HepG2 (cell line): ENCODE results near the gene NUPR2. TPM values are rescaled to one million over a fixed set of nuclear protein-coding genes. Genes with fewer than 3 reads are reported as not detected.

Experiments
- ATF2 ChIP-seq: sonication (generic); formaldehyde crosslinking; IDR thresholded peaks from 2 replicates; pipeline ENCODE4 v1.4.0; 2020; ENCODE audit warnings: missing genetic modification reagents
- CREB3 ChIP-seq: sonication (generic); formaldehyde crosslinking; IDR thresholded peaks from 2 replicates; pipeline ENCODE4 v1.5.0; 2020; ENCODE audit warnings: missing genetic modification reagents
- FOXA1 ChIP-seq, 2 experiments: fragments of 450-650 bp in 1 of 2; sonication (generic) in 1 of 2; formaldehyde crosslinking in 1 of 2; IDR thresholded peaks; 2 replicates each; pipeline versions ENCODE4 v1.4.0 to v1.6.1; 2016 to 2020; ENCODE audit warnings: missing genetic modification reagents in 1 of 2
- GPN1 ChIP-seq: sonication (generic); formaldehyde crosslinking; IDR thresholded peaks from 2 replicates; pipeline ENCODE4 v1.5.1; 2020; ENCODE audit warnings: missing genetic modification reagents, borderline replicate concordance
- HMGXB4 ChIP-seq, 2 experiments: sonication (generic) in 1 of 2; formaldehyde crosslinking in 1 of 2; IDR thresholded peaks; 2 replicates each; pipeline versions ENCODE4 v1.4.0 to v1.6.1; 2018 to 2020; ENCODE audit warnings: missing genetic modification reagents in 2 of 2, borderline replicate concordance in 1 of 2, low read depth in 1 of 2, mild to moderate bottlenecking in 1 of 2, missing biosample characterization in 1 of 2
- IRF1 ChIP-seq: sonication (generic); formaldehyde crosslinking; IDR thresholded peaks from 2 replicates; pipeline ENCODE4 v1.4.0; 2020; ENCODE audit warnings: low read depth, mild to moderate bottlenecking, missing genetic modification reagents
- JUND ChIP-seq: sonication (generic); formaldehyde crosslinking; IDR thresholded peaks from 2 replicates; pipeline ENCODE4 v1.8.0; 2022; ENCODE audit warnings: mild to moderate bottlenecking, missing genetic modification reagents
- KAT7 ChIP-seq: IDR thresholded peaks from 2 replicates; pipeline ENCODE4 v1.6.1; 2018; ENCODE audit warnings: borderline replicate concordance, missing compliant biosample characterization
- KDM3A ChIP-seq: IDR thresholded peaks from 2 replicates; pipeline ENCODE4 v1.6.1; 2018; ENCODE audit warnings: low read depth, missing compliant biosample characterization
- KDM6A ChIP-seq: IDR thresholded peaks from 2 replicates; pipeline ENCODE4 v1.6.1; 2016; ENCODE audit warnings: low read depth
- MYC ChIP-seq: sonication (generic); formaldehyde crosslinking; IDR thresholded peaks from 2 replicates; pipeline ENCODE4 v1.9.0; 2021; ENCODE audit warnings: missing genetic modification reagents, borderline replicate concordance
- NFE2 ChIP-seq: sonication (generic); formaldehyde crosslinking; IDR thresholded peaks from 2 replicates; pipeline ENCODE4 v1.4.0; 2020; ENCODE audit warnings: missing genetic modification reagents
- PITX1 ChIP-seq: sonication (generic); formaldehyde crosslinking; IDR thresholded peaks from 2 replicates; pipeline ENCODE4 v1.5.1; 2020; ENCODE audit warnings: mild to moderate bottlenecking, missing genetic modification reagents
- POGZ ChIP-seq: sonication (generic); formaldehyde crosslinking; IDR thresholded peaks from 2 replicates; pipeline ENCODE4 v1.4.0; 2020; ENCODE audit warnings: mild to moderate bottlenecking, missing genetic modification reagents
- POLR2A ChIP-seq, 2 experiments: IDR thresholded peaks; 2 replicates each; pipeline ENCODE4 v1.6.1; 2011; ENCODE audit warnings: low read depth in 2 of 2, low read length in 2 of 2, mild to moderate bottlenecking in 1 of 2, moderate library complexity in 1 of 2; ENCODE audit not compliant: insufficient read depth in 1 of 2
- RXRB ChIP-seq: IDR thresholded peaks from 2 replicates; pipeline ENCODE4 v1.6.1; 2016; ENCODE audit warnings: borderline replicate concordance, missing genetic modification reagents, missing compliant biosample characterization
- SIX1 ChIP-seq: sonication (generic); formaldehyde crosslinking; IDR thresholded peaks from 2 replicates; pipeline ENCODE4 v1.4.0; 2020; ENCODE audit warnings: missing genetic modification reagents, borderline replicate concordance
- SMC3 ChIP-seq: IDR thresholded peaks from 2 replicates; pipeline ENCODE4 v1.6.1; 2011; ENCODE audit warnings: low read length, improper control_type of control experiment
- THAP11 ChIP-seq: IDR thresholded peaks from 2 replicates; pipeline ENCODE4 v1.6.1; 2016; ENCODE audit warnings: missing biosample characterization, missing genetic modification reagents
- ZBTB42 ChIP-seq: sonication (generic); formaldehyde crosslinking; IDR thresholded peaks from 2 replicates; pipeline ENCODE4 v1.5.0; 2020; ENCODE audit warnings: mild to moderate bottlenecking, missing genetic modification reagents
- ZMYM3 ChIP-seq: sonication (generic); formaldehyde crosslinking; IDR thresholded peaks from 2 replicates; pipeline ENCODE4 v1.5.1; 2020; ENCODE audit warnings: mild to moderate bottlenecking, missing genetic modification reagents
- ZNF512 ChIP-seq: sonication (generic); formaldehyde crosslinking; IDR thresholded peaks from 2 replicates; pipeline ENCODE4 v1.4.0; 2020; ENCODE audit warnings: mild to moderate bottlenecking, missing genetic modification reagents
- ZNF619 ChIP-seq: sonication (generic); formaldehyde crosslinking; IDR thresholded peaks from 2 replicates; pipeline ENCODE4 v1.4.0; 2020; ENCODE audit warnings: mild to moderate bottlenecking, missing genetic modification reagents
- ZNF703 ChIP-seq: sonication (generic); formaldehyde crosslinking; IDR thresholded peaks from 2 replicates; pipeline ENCODE4 v1.5.1; 2020; ENCODE audit warnings: missing genetic modification reagents, mild to moderate bottlenecking, moderate library complexity, borderline replicate concordance
- ZNF773 ChIP-seq: sonication (generic); formaldehyde crosslinking; IDR thresholded peaks from 2 replicates; pipeline ENCODE4 v1.4.0; 2020; ENCODE audit warnings: missing genetic modification reagents, borderline replicate concordance
- ZNF879 ChIP-seq: sonication (generic); formaldehyde crosslinking; IDR thresholded peaks from 2 replicates; pipeline ENCODE4 v1.8.1; 2023; ENCODE audit warnings: missing genetic modification reagents
- polyA plus RNA-seq, 8 experiments: library from polyadenylated mRNA; depleted of rRNA in 3 of 8; stranded (reverse) in 7 of 8; unstranded in 1 of 8; fragments of >200 nt; fragmentation: Illumina TruSeq in 4 of 8; extraction: Trizol in 4 of 8; gene quantifications; 2 replicates each; pipeline versions ENCODE4 v1.2.1 to v1.2.3, GENCODE V29; 2011 to 2016; ENCODE audit warnings: low read depth in 4 of 8, missing spikeins in 1 of 8, mixed read lengths in 1 of 8; ENCODE audit not compliant: insufficient read depth in 1 of 8
- total RNA-seq, 5 experiments: library from RNA; depleted of rRNA; stranded (reverse); fragments of >200 nt; fragmentation: Illumina TruSeq; extraction: Trizol; gene quantifications; 2 replicates each; pipeline ENCODE4 v1.2.3, GENCODE V29; 2016; ENCODE audit warnings: low read depth in 1 of 5

NUPR2 gene
- total and polyA plus RNA-seq, 2 of the 13 experiments (the other 11 are each of a cell fraction or from before 2014, with no cell fraction given) = not detected

GRCh38 chr7:56074371-56074791 lies 41.8 kb downstream of the NUPR2 start (continued):
- TF ChIP-seq HMGXB4 (CRISPR knock-in tag; IDR thresholded peaks at IDR 0.05; ENCODE audit: borderline replicate concordance in 1 of 2, low read depth in 1 of 2) (peak in 1 of 2 experiments; percentile 61; a peak in 1 of 4 replicates), ZNF619 (CRISPR knock-in tag) (no peak), NFE2 (CRISPR knock-in tag) (no peak), ATF2 (no peak; the same call in 1 of the 2 replicates), ZNF773 (CRISPR knock-in tag) (no peak), ZBTB42 (CRISPR knock-in tag) (no peak), RXRB (peak; percentile 38; the same call in 1 of the 2 replicates), FOXA1 (IDR thresholded peaks at IDR 0.05) (no peak), FOXA1 (CRISPR knock-in tag; IDR thresholded peaks at IDR 0.05) (no peak), PITX1 (CRISPR knock-in tag) (peak; percentile 55), POLR2A (IDR thresholded peaks at IDR 0.05; ENCODE audit: insufficient read depth in 1 of 2, low read depth in 2 of 2, low read length in 2 of 2) (no peak), KDM3A (CRISPR knock-in tag) (peak; percentile 86), GPN1 (no peak), ZNF512 (CRISPR knock-in tag) (no peak), ZNF703 (CRISPR knock-in tag) (no peak), SMC3 (peak; percentile 94), KDM6A (CRISPR knock-in tag) (no peak), JUND (no peak), IRF1 (CRISPR knock-in tag) (no peak), SIX1 (CRISPR knock-in tag) (no peak), ZNF879 (CRISPR knock-in tag) (no peak), ZMYM3 (no peak), CREB3 (CRISPR knock-in tag) (no peak), POGZ (CRISPR knock-in tag) (peak; percentile 80), THAP11 (CRISPR knock-in tag) (peak; percentile 61), MYC (no peak), KAT7 (no peak)
